HG03439 (cell line): Measurements from ENCODE around the gene TRIM39.
A peak's percentile ranks its signal among the peaks of the same experiment; 100 is the strongest.

Experiments
- ATAC-seq: cut with Tn5 transposase; IDR thresholded peaks from one replicate; pipeline ENCODE4 v1.9.1; 2021; ENCODE audit warnings: mild to moderate bottlenecking, moderate library complexity; ENCODE audit not compliant: unreplicated experiment

TRIM39 gene

DNA sequence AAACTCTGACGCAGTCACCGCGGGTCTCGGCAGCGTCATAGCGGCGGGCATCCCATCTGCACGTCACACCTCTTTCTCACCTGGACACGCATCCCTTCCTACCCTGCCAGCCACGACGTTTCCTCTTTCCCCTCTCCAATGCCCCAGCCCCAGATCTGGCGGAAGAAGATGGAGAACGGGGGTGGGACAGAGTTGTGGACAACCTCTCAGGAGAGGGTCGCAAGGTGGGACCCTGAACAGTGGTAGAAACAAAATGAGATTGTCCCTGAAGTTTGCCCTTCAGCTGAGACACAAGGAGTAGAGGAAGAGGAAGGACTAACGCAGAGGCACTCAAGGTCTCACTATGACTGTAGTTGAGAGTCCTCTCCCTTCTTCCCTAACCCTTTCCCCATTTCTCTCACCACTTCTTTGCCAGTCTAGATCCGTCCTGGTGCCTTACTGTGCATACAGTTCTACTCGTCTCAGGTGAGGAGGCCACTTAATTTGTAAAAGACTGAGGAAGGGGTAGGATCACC is 562 bp downstream of the TRIM39 start:
- no peak for ATAC-seq

DNA sequence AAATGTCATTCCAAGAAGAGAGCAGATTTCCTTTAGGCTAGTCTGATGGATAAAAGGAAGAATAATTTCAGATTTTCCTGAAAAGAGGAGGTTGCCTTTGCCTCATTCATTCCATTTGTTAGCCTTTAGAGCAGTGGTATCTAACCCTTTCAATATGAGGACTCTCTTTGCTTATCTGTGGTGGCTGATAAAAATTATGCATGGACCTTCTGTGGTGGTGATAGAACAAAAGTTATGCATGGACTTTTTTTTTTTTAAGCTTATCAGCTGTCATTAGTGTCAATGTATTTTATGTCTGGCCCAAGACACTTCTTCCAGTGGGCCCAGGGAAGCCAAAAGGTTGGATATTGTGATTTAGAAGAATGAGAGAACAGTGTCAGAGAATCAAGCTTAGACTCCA is 1.7 kb downstream of the TRIM39 start:
- no peak for ATAC-seq

GRCh38 chr6:30329331-30329730 is 2.6 kb downstream of the TRIM39 start:
- ATAC-seq = no peak

DNA sequence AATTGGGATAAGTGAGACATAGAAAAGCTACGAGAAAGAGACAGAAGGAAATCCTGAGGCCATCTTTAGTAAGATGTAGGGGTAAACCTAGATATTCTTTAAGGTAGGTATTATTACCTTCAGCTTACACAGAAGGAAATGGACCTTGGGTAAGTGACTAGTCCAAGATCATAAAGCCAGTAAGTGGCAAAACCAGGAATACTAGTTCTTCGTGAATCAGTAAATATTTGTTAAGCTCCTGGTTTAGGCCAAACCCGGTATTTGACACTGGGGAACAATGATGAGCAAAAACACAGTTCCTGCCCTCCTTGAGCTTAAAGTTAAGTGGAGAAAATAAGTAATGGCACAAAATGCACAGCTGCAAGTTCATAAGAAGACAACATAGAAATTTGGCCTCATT is 5.3 kb downstream of the TRIM39 start:
- ATAC-seq = no peak

DNA sequence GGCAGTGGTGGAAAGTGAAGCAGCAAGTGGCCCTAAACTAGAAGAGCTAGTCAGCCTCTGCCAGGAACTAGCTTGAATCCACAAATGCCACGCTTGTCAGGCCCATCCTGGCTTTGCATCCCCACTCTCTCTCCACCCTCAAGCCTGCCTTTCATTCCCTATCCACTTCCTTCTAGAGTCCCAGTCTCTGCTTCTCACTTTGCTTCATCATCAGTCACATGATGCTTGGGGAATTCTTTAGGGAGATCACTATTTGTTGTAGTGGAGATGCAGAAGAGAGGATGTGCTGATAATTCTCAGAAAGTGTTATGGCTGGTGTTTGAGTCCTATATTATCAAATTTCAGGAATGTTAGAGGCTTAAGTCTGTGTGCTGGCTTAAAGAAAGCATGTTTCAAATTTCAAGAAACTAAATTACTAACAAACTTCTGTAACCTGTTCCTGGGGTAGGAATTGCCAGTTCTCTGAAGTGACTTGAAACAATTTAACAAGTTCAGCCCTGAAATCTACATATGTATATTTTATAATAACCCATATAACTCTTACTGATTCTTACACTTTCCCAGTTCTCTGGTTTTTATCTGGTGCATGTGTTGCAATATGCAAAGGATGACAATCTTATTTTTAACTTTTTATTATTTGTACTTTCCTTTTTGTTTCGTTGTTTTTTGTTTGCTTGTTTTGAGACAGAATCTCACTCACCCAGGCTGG is 7.5 kb downstream of the TRIM39 start:
- no peak for ATAC-seq

GRCh38 chr6:30340589-30341054 is 13.9 kb downstream of the TRIM39 start:
- no peak for ATAC-seq

GRCh38 chr6:30341218-30341617 is 14.5 kb downstream of the TRIM39 start:
- ATAC-seq = no peak

GRCh38 chr6:30341728-30342127 is 15.0 kb downstream of the TRIM39 start:
- no peak for ATAC-seq

- no peak for ATAC-seq
Measured at GRCh38 chr6:30344191-30344867, 17.6 kb downstream of the TRIM39 start.

- ATAC-seq = peak; percentile 87
Measured at GRCh38 chr6:30344868-30345671, 18.3 kb downstream of the TRIM39 start, which contains the start of gene RPP21. RPP21 (plus strand) TSS chr6:30345156; CDS start chr6:30345172, 16 bp downstream.

DNA sequence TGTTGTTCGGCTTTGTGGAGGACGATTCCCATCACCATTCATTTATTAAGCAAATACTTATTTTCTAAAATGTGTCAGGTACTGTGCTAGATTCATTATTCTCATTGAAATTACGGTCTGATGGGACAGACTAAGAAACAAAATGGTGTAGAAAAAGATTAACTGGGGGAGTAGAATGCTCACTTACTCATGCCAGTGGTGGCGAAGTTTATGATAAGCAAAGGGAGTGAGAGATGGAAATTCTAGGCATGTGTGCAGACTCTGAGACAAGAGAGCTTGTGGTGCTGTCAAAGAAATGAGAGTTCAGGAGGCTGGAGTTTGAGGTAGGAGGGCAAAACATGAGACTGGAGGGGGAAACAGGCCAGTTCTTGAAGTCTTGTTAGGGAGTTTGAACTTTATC is 19.1 kb downstream of the TRIM39 start:
- ATAC-seq = no peak

DNA sequence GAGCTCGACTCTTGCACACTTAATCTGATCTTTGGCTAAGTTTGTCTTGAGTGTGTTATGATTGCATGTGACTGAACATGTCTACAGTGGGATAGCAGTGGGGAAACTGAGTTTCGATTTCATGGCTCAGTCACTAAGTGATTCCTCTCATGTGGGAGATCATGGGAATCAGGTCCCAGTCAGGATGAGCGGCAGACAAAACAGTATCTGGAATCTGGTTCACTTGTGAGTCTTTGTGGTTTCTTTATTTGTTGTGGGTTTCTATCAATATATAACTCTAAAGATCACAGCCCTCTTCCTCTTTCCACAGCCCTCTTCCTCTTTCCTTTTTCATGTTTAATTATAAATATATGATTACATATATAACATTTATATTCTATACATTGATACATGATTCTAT is 22.2 kb downstream of the TRIM39 start:
- ATAC-seq = no peak

- ATAC-seq = no peak
Measured at GRCh38 chr6:30349421-30350177, 22.9 kb downstream of the TRIM39 start.

GRCh38 chr6:30350524-30350923 is 23.8 kb downstream of the TRIM39 start:
- no peak for ATAC-seq

DNA sequence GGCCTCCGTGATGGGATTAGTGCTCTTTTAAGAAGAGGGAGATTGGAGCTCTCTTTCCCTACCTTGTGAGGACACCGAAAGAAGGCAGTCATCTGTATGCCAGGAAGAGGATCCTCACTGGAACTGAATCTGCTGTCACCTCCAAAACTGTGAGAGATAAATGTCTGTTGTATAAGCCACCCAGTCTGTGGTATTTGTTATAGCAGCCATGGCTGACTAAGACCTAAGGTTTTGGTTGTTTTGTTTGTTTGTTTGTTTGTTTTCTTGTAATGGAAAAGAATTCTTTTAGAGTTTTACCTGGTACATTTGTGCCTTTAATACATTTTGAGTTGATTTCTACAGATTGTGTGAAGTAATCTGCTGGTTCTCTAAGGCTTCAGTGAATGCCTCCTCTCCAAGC is 25.8 kb downstream of the TRIM39 start:
- no peak for ATAC-seq

DNA sequence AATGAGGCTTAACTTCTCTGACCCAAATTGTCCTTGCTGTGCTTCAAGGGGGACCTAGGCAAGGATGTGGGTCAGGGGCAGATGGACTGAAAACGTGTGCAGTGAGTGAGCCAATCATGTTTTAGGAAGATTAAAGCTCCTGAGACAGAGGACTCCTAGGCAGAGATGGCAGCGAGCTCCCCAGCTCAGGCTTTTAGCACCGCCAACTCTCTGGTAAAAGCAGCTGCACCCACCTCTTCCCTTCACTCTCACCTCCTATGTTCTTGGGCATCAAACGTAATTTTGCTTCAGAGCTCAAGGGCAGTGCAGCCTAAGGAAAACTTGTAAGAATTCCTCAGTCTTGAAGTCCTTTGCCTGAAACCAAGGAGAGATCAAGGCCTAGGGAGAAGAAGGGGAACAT is 28.6 kb downstream of the TRIM39 start:
- ATAC-seq = no peak

GRCh38 chr6:30356536-30356935 is 29.8 kb downstream of the TRIM39 start:
- ATAC-seq = no peak

DNA sequence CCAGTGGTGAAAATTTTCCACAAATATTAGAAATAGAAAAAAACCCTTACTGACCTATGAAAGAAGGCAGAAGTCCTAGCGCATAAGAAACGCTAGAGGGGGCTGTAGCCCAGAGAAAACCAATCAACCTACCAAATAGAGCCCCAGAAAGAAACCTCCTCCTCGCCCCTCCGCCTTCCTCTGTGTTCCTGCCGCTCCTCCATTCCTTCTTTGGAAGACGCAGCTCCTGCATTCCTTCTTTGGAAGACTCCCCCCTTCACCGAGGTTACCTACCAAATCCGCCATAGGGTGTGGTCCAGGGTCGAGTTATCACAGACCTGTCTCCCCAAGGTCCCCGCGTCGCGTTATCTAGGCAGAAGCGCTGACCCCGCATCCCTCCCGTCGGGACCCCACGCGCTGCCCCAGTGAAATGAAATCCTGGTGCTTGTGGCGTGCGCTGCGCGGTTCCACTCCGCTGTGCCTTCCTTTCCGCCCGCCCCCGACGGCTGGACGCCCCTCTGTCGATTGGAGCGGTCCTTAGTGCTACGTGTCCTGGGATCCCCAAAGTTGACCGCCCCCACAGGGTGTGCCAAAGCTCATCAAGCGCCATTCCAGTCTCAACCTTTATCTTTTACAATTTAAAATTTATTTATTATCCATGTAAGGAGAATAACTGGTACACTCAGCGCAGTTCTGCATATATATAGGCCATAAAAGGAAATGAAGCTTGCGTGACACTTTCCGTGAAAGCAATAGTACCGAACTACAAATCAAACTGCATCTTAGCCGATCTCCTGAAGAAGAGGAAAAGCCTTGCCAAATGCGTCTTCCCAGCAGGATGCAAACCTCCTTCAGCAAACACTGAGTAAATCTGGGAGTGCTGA is 31.2 kb downstream of the TRIM39 start:
- ATAC-seq = no peak

- no peak for ATAC-seq
Measured at GRCh38 chr6:30359276-30359675, 32.5 kb downstream of the TRIM39 start.

DNA sequence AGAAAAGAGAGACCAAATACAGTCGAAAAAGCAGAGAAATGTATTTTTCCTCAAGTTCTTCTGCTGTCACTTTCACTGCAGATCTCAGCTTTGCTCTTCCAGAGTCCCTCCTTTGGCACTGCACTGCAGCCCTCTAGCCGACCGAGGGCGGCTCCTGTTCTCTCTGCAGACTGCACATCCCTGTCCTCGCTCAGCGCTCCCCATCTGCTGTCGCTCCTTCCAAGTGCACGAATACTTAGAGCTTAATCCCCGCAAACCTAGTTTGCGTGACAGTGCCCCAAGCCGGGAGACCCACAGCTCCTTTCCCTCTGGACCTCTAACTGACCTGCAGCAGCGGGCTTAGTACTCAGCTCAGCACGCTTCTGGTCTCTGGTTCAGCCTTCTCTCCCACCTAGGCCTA is 33.4 kb downstream of the TRIM39 start:
- ATAC-seq = no peak
